D721Med (cell line): ENCODE results near the gene ENPP3.

Experiments used
- DNase-seq: peaks from one replicate; pipeline ENCODE4 v3.0.0; 2011; ENCODE audit warnings: low spot score; ENCODE audit not compliant: insufficient read length
- FAIRE-seq: peaks from 2 replicates; lab custom pipeline; 2011; peaks lifted over from hg19 to GRCh38; lab: Jason Lieb, UNC
- TF ChIP-seq, protein P1 (sequence below): IDR thresholded peaks from 2 replicates; pipeline ENCODE4 v1.5.1; 2012; ENCODE audit warnings: mild to moderate bottlenecking, control low read depth; ENCODE audit not compliant: insufficient read depth; ENCODE audit errors: missing control alignments

The ENPP3 gene

GRCh38 chr6:131763749-131764148 is 126.6 kb downstream of the ENPP3 start:
- FAIRE-seq (no peak), DNase-seq (no peak)

DNA sequence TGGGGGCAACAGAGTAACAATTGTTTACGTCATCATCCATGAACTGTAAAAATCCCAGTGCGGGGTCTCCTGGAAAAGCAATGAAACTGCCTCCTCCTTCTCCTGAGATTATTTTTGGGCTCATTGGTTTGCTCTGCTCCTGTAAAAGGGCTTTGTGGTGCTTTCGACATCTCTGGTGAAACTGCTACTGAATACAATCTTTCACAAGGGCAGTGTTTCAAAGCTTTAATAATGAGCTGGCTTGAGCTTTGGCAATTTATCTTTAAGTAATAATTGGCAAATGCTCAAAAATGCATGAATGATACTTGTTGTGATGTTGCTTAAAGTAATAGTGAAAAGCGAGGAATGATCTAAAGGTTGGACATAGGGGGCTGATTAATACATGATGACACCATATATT is 127.2 kb downstream of the ENPP3 start:
- no peak for FAIRE-seq
- DNase-seq = no peak
- TF ChIP-seq, protein P1, sequence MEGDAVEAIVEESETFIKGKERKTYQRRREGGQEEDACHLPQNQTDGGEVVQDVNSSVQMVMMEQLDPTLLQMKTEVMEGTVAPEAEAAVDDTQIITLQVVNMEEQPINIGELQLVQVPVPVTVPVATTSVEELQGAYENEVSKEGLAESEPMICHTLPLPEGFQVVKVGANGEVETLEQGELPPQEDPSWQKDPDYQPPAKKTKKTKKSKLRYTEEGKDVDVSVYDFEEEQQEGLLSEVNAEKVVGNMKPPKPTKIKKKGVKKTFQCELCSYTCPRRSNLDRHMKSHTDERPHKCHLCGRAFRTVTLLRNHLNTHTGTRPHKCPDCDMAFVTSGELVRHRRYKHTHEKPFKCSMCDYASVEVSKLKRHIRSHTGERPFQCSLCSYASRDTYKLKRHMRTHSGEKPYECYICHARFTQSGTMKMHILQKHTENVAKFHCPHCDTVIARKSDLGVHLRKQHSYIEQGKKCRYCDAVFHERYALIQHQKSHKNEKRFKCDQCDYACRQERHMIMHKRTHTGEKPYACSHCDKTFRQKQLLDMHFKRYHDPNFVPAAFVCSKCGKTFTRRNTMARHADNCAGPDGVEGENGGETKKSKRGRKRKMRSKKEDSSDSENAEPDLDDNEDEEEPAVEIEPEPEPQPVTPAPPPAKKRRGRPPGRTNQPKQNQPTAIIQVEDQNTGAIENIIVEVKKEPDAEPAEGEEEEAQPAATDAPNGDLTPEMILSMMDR = no peak

More at GRCh38 chr6:131763749-131764148, 126.6 kb downstream of the ENPP3 start:
- TF ChIP-seq, protein P1 = no peak

GRCh38 chr6:131765081-131765803 is 128.1 kb downstream of the ENPP3 start:
- FAIRE-seq = no peak
- TF ChIP-seq, protein P1 = no peak
- DNase-seq = no peak

GRCh38 chr6:131765804-131766135 is 128.7 kb downstream of the ENPP3 start:
- TF ChIP-seq, protein P1 = no peak
- DNase-seq (no peak), FAIRE-seq (no peak)

DNA sequence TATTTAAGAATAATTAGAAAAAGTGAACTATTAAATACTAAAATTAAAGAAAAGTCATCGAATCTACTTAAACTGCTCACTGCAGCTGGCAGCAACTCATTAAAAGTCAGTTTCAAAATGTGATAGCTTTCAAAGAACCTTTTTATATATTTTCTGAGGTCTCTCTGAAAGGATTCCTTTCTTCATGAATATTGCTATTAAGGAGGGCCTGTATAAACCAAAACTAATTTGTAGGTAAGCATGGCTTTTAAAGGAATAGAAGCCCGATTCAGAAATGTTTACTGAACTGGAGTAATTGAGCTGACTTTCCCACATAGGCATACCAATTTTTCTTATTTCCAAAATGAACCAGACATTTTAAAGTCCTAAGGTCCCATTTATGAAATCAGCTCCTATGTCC is 129.5 kb downstream of the ENPP3 start:
- TF ChIP-seq, protein P1 = no peak
- FAIRE-seq (no peak), DNase-seq (no peak)

- FAIRE-seq (no peak), DNase-seq (no peak)
- TF ChIP-seq, protein P1 = no peak
Observed at GRCh38 chr6:131768964-131769363, 131.9 kb downstream of the ENPP3 start.

GRCh38 chr6:131769385-131770141 is 132.5 kb downstream of the ENPP3 start:
- TF ChIP-seq, protein P1 = no peak
- DNase-seq = no peak
- FAIRE-seq = no peak
